ENCODE data around the gene TMTC1.

Gene TMTC1

GRCh38 chr12:29695800-29696199 lies 87.9 kb downstream of the TMTC1 start:
- H3K4me3 ChIP-seq (ENCODE audit: low read depth, low read length): no peak overlapping the region
- TF ChIP-seq, protein P1, sequence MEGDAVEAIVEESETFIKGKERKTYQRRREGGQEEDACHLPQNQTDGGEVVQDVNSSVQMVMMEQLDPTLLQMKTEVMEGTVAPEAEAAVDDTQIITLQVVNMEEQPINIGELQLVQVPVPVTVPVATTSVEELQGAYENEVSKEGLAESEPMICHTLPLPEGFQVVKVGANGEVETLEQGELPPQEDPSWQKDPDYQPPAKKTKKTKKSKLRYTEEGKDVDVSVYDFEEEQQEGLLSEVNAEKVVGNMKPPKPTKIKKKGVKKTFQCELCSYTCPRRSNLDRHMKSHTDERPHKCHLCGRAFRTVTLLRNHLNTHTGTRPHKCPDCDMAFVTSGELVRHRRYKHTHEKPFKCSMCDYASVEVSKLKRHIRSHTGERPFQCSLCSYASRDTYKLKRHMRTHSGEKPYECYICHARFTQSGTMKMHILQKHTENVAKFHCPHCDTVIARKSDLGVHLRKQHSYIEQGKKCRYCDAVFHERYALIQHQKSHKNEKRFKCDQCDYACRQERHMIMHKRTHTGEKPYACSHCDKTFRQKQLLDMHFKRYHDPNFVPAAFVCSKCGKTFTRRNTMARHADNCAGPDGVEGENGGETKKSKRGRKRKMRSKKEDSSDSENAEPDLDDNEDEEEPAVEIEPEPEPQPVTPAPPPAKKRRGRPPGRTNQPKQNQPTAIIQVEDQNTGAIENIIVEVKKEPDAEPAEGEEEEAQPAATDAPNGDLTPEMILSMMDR (IDR thresholded peaks at IDR 0.05; ENCODE audit: control insufficient read depth, extremely low read depth, insufficient read depth): no peak
- no peak for DNase-seq (ENCODE audit: low read depth)

- TF ChIP-seq, protein P1 (IDR thresholded peaks at IDR 0.05; ENCODE audit: control insufficient read depth, extremely low read depth, insufficient read depth): no peak
- no peak overlapping the region for H3K4me3 ChIP-seq (ENCODE audit: low read depth, low read length)
- DNase-seq (ENCODE audit: low read depth): no peak
These were observed 88.7 kb downstream of the TMTC1 start for GRCh38 chr12:29695026-29695425.

DNA sequence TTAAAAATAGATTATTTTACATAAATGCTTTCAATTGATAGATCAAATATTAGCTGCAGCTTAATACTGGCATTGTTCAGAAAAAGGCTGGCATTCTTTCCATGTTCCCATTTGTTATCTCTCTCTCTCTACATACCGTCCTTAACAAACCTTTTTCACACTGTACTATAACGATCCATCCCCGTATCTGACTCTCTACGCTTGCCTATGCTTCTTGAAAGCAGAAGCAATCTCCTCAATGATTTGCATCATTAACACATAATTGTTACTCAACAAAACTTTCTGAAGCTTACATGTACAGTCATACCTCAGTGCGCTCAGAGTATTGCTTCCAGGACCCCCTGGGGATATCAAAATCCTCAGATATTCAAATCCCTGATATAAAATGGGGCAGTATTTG lies 89.7 kb downstream of the TMTC1 start:
- TF ChIP-seq, protein P1 (IDR thresholded peaks at IDR 0.05; ENCODE audit: control insufficient read depth, extremely low read depth, insufficient read depth): no peak
- no peak overlapping the region for H3K4me3 ChIP-seq (ENCODE audit: low read depth, low read length)
- no peak for DNase-seq (ENCODE audit: low read depth)

DNA sequence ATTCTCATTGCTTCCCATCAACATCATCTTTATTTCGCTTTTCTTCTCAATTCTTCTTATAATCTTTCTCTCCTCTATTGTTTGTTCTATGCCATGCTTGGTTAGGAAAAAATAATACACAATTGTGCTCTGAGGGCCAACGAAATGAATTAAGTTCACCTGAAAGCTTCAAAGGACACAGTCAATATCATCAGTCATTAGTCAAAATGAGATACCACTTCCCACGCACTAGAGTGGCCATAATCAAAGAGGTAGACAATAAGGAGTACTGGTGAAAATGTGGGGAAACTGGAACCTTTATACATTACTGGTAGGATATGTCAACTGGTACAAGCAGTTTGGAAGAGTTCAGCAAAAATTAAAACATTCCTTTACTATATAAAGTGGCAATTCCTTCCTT lies 91.5 kb downstream of the TMTC1 start:
- TF ChIP-seq, protein P1 (IDR thresholded peaks at IDR 0.05; ENCODE audit: control insufficient read depth, extremely low read depth, insufficient read depth): no peak
- no peak overlapping the region for H3K4me3 ChIP-seq (ENCODE audit: low read depth, low read length)
- no peak for DNase-seq (ENCODE audit: low read depth)

DNA sequence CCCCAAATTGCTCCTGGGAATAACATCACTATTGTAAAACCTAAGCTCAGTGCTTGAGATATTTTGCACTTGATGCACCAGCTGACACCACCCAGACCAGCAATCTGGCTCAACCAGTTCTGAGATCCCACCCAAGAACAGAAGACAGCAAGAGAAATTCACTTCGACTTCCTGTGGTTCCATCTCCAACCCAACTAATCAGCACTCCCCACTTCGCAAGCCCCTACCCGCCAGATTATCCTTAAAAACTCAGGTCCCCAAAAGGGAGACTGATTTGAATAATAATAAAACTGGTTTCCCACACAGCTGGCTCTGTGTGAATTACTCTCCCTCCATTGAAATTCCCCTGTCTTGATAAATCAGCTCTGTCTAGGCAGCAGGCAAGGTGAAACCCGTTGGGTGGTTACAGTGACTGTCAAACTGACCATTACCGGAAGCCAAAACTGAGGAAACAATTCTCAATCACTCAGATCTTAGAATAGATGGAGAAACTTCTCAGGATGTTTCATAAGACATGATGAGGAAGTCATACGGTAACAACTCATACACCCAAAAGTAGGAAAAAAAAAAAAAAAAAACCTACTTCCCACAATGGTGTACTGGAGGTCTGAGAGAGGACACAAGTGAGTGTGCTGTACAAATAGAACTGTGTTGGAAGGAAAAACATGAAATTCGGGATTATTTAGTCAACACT lies 92.4 kb downstream of the TMTC1 start:
- DNase-seq (ENCODE audit: low read depth): no peak
- no peak overlapping the region for H3K4me3 ChIP-seq (ENCODE audit: low read depth, low read length)
- TF ChIP-seq, protein P1 (IDR thresholded peaks at IDR 0.05; ENCODE audit: control insufficient read depth, extremely low read depth, insufficient read depth): no peak

DNA sequence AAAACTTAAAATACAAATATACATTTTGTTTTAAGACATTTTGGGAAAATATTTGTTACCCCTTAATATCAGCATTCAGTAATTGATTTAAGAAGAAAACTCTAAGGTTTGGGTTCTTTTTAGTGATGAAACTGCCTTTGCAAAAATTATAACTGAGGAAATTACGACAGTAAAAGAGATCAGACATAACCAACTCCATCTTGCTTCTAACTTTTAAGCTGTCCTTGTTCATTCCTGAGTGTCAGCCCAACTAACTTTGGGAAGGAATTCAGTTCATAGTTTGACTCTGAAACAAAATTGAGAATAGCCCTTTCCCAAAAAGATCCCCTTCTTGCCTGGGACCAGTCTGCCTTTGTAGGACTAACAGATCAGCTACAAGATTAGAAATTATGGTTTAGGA lies 93.0 kb downstream of the TMTC1 start:
- TF ChIP-seq, protein P1 (IDR thresholded peaks at IDR 0.05; ENCODE audit: control insufficient read depth, extremely low read depth, insufficient read depth): no peak
- H3K4me3 ChIP-seq (ENCODE audit: low read depth, low read length): no peak overlapping the region
- no peak for DNase-seq (ENCODE audit: low read depth)

- TF ChIP-seq, protein P1 (IDR thresholded peaks at IDR 0.05; ENCODE audit: control insufficient read depth, extremely low read depth, insufficient read depth): no peak
- H3K4me3 ChIP-seq (ENCODE audit: low read depth, low read length): no peak overlapping the region
- DNase-seq (ENCODE audit: low read depth): no peak
These were observed 94.8 kb downstream of the TMTC1 start for GRCh38 chr12:29688914-29689313.

All from LNCaP clone FGC (cell line).